ENCODE data around the gene VAMP4.
"Not testable (repeated sequence)": the region's sequence is repeated elsewhere in the genome, so short reads cannot be mapped to it uniquely, and the experiment has no call there.

Gene VAMP4

GRCh38 chr1:171753685-171754352, 12.0 kb upstream of the VAMP4 start:
- in situ Hi-C loops (cut with HindIII; ENCODE audit: low sequenced_read_pairs) = no loop called here

GRCh38 chr1:171753182-171753581, 11.3 kb upstream of the VAMP4 start:
- in situ Hi-C loops (cut with HindIII; ENCODE audit: low sequenced_read_pairs) = no loop called here

GRCh38 chr1:171751221-171751620, 9.4 kb upstream of the VAMP4 start:
- in situ Hi-C loops (cut with HindIII; ENCODE audit: low sequenced_read_pairs) = no loop called here

- in situ Hi-C loops (cut with HindIII; ENCODE audit: low sequenced_read_pairs) = no loop called here
These were observed 6.8 kb upstream of the VAMP4 start for GRCh38 chr1:171748651-171749050.

GRCh38 chr1:171744986-171745385, 3.1 kb upstream of the VAMP4 start:
- in situ Hi-C loops (cut with HindIII; ENCODE audit: low sequenced_read_pairs) = no loop called here

GRCh38 chr1:171743081-171743870, 1.4 kb upstream of the VAMP4 start:
- in situ Hi-C loops (cut with HindIII; ENCODE audit: low sequenced_read_pairs) = no loop called here

GRCh38 chr1:171742577-171742922, 685 bp upstream of the VAMP4 start:
- in situ Hi-C loops (cut with HindIII; ENCODE audit: low sequenced_read_pairs) = no loop called here

GRCh38 chr1:171740987-171741871, 636 bp downstream of the VAMP4 start:
- in situ Hi-C loops (cut with HindIII; ENCODE audit: low sequenced_read_pairs) = no loop called here

GRCh38 chr1:171740356-171740863, 1.5 kb downstream of the VAMP4 start:
- in situ Hi-C loops (cut with HindIII; ENCODE audit: low sequenced_read_pairs) = no loop called here

GRCh38 chr1:171739656-171740055, 2.2 kb downstream of the VAMP4 start:
- in situ Hi-C loops (cut with HindIII; ENCODE audit: low sequenced_read_pairs) = no loop called here

- in situ Hi-C loops (cut with HindIII; ENCODE audit: low sequenced_read_pairs) = no loop called here
These were observed 3.0 kb downstream of the VAMP4 start for GRCh38 chr1:171738911-171739310.

- in situ Hi-C loops (cut with HindIII; ENCODE audit: low sequenced_read_pairs) = no loop called here
These were observed 5.7 kb downstream of the VAMP4 start for GRCh38 chr1:171736196-171736595.

GRCh38 chr1:171730052-171730451, 11.8 kb downstream of the VAMP4 start:
- in situ Hi-C loops (cut with HindIII; ENCODE audit: low sequenced_read_pairs) = no loop called here

GRCh38 chr1:171727778-171728177, 14.1 kb downstream of the VAMP4 start:
- in situ Hi-C loops (cut with HindIII; ENCODE audit: low sequenced_read_pairs) = no loop called here

- in situ Hi-C loops (cut with HindIII; ENCODE audit: low sequenced_read_pairs) = not testable (repeated sequence)
These were observed 18.7 kb downstream of the VAMP4 start for GRCh38 chr1:171723180-171723579.

GRCh38 chr1:171718848-171719247, 23.0 kb downstream of the VAMP4 start:
- in situ Hi-C loops (cut with HindIII; ENCODE audit: low sequenced_read_pairs) = no loop called here

- in situ Hi-C loops (cut with HindIII; ENCODE audit: low sequenced_read_pairs) = no loop called here
These were observed 23.6 kb downstream of the VAMP4 start for GRCh38 chr1:171718216-171718615.

GRCh38 chr1:171717062-171717718, 24.7 kb downstream of the VAMP4 start:
- in situ Hi-C loops (cut with HindIII; ENCODE audit: low sequenced_read_pairs) = no loop called here

GRCh38 chr1:171716616-171717015, 25.2 kb downstream of the VAMP4 start:
- in situ Hi-C loops (cut with HindIII; ENCODE audit: low sequenced_read_pairs) = no loop called here

GRCh38 chr1:171715813-171716251, 26.0 kb downstream of the VAMP4 start:
- in situ Hi-C loops (cut with HindIII; ENCODE audit: low sequenced_read_pairs) = no loop called here

GRCh38 chr1:171712341-171712740, 29.5 kb downstream of the VAMP4 start:
- in situ Hi-C loops (cut with HindIII; ENCODE audit: low sequenced_read_pairs) = no loop called here

Data from DLD1 (cell line).